LHCN-M2 (cell line): ENCODE data around the gene LAMC2. TPM values are rescaled to one million over a fixed set of nuclear protein-coding genes. Genes with fewer than 3 reads are reported as not detected.
"Not testable (repeated sequence)": the region's sequence is repeated elsewhere in the genome, so short reads cannot be mapped to it uniquely, and the experiment has no call there.

Experiments used
- DNase-seq: peaks from one replicate; pipeline ENCODE4 v3.0.0-alpha.2; 2012; ENCODE audit warnings: low read depth
- total RNA-seq: library from RNA; depleted of rRNA; stranded (reverse); fragments of >200 nt; gene quantifications from 2 replicates; pipeline ENCODE4 v1.2.3, GENCODE V29; 2014

Gene LAMC2
- total RNA-seq, 1 experiment from 2014 or later, result 2.0 TPM

- no peak for DNase-seq
Measured at GRCh38 chr1:183262628-183263200, 76.7 kb downstream of the LAMC2 start.

- no peak for DNase-seq
Measured at GRCh38 chr1:183263886-183264602, 78.0 kb downstream of the LAMC2 start.

- DNase-seq, result peak; percentile 86
Measured at GRCh38 chr1:183267646-183268431, 81.8 kb downstream of the LAMC2 start.

GRCh38 chr1:183270541-183271141 lies 84.6 kb downstream of the LAMC2 start:
- DNase-seq, result peak; percentile 74

GRCh38 chr1:183272390-183272848 lies 86.4 kb downstream of the LAMC2 start:
- DNase-seq, result peak; percentile 89

- peak; percentile 58 for DNase-seq
Measured at GRCh38 chr1:183273300-183273699, 87.2 kb downstream of the LAMC2 start.

- DNase-seq, result not testable (repeated sequence)
Measured at GRCh38 chr1:183273984-183274383, 87.9 kb downstream of the LAMC2 start.

- DNase-seq, result no peak
Measured at GRCh38 chr1:183274836-183275235, 88.8 kb downstream of the LAMC2 start.

GRCh38 chr1:183275322-183275721 lies 89.3 kb downstream of the LAMC2 start:
- DNase-seq, result no peak

GRCh38 chr1:183276386-183277080 lies 90.5 kb downstream of the LAMC2 start:
- no peak for DNase-seq

GRCh38 chr1:183277821-183278738 lies 92.0 kb downstream of the LAMC2 start:
- peak; percentile 80 for DNase-seq

- peak; percentile 91 for DNase-seq
Measured at GRCh38 chr1:183278739-183279591, 92.9 kb downstream of the LAMC2 start.

GRCh38 chr1:183279835-183280234 lies 93.8 kb downstream of the LAMC2 start:
- DNase-seq, result peak; percentile 91

GRCh38 chr1:183281039-183281438 lies 95.0 kb downstream of the LAMC2 start:
- DNase-seq, result peak; percentile 93

- DNase-seq, result peak; percentile 96
Measured at GRCh38 chr1:183281553-183282091, 95.6 kb downstream of the LAMC2 start.

- DNase-seq, result no peak
Measured at GRCh38 chr1:183282101-183282855, 96.2 kb downstream of the LAMC2 start.

- DNase-seq, result no peak
Measured at GRCh38 chr1:183283286-183283685, 97.2 kb downstream of the LAMC2 start.

- no peak for DNase-seq
Measured at GRCh38 chr1:183284086-183284485, 98.0 kb downstream of the LAMC2 start.
